ENCODE data around the gene TAGLN3.

TAGLN3 gene

DNA sequence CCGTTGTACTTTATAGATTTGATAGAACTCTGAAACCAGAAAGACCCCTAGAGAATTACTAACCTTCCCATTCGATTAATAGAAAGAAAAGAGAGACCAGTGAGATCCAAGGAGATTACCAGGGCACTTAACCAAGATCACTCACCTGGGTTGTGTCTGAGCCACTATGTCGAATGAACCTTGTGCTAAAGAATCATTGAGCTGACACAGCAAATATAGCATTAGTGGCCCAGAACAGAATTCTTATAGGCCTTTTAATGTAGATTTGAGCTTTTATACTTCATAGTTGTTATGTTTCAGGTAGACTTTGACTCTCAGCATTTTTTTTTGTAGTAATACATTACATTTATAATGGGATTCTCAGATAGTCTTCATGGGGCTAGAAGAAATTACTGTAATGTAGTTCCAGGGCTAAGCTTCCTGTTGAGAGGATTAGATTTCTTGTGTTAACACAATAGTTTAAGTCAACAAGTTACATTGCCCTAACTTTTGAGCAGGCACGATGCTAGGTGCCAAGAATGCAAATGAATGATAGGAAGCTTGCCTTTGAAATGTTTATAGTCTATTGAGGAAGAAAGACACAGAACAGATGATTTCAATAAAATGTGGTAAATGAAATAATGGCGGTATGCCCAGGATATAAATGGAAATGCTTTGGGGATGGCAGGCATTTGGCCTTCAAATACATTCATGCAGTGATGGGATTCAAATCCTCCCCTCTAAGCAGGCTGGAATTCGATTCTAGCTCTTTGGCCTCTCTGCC, 44.3 kb upstream of the TAGLN3 start:
- Mint-ChIP-seq H3K4me1 (peaks cover 21% of the 10 kb centered on the region), H3K9me3 (no peaks in the 10 kb centered on the region), H3K27ac (no peak overlapping the region), H3K27me3 (ENCODE audit: low read depth) (no peaks in the 10 kb centered on the region), H3K36me3 (ENCODE audit: low read depth) (peaks cover 44% of the 10 kb centered on the region), H3K4me3 (no peak overlapping the region)
- TF ChIP-seq, protein P1, sequence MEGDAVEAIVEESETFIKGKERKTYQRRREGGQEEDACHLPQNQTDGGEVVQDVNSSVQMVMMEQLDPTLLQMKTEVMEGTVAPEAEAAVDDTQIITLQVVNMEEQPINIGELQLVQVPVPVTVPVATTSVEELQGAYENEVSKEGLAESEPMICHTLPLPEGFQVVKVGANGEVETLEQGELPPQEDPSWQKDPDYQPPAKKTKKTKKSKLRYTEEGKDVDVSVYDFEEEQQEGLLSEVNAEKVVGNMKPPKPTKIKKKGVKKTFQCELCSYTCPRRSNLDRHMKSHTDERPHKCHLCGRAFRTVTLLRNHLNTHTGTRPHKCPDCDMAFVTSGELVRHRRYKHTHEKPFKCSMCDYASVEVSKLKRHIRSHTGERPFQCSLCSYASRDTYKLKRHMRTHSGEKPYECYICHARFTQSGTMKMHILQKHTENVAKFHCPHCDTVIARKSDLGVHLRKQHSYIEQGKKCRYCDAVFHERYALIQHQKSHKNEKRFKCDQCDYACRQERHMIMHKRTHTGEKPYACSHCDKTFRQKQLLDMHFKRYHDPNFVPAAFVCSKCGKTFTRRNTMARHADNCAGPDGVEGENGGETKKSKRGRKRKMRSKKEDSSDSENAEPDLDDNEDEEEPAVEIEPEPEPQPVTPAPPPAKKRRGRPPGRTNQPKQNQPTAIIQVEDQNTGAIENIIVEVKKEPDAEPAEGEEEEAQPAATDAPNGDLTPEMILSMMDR (IDR thresholded peaks at IDR 0.05; ENCODE audit: unreplicated experiment in 3 of 3): no peak

DNA sequence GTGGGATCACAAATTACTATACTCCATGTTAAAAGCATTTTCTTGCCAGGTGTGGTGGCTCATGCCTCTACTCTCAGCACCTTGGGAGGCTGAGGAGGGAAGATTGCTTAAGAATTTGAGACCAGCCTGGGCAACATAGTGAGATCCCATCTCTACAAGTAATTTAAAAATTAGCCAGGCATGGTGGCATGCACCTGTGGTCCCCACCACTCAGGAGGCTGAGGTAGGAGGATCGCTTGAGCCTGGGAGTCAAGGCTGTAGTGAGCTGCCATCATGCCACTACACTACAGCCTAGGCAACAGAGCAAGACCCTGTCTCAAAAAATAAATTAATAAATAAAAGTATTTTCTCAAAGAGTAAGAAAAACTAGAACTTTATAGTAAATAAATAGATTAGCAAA, 42.8 kb upstream of the TAGLN3 start:
- Mint-ChIP-seq H3K4me1 (peaks cover 21% of the 10 kb centered on the region), H3K9me3 (no peaks in the 10 kb centered on the region), H3K27ac (no peak overlapping the region), H3K27me3 (ENCODE audit: low read depth) (no peaks in the 10 kb centered on the region), H3K36me3 (ENCODE audit: low read depth) (peaks cover 35% of the 10 kb centered on the region), H3K4me3 (no peak overlapping the region)
- TF ChIP-seq, protein P1 (IDR thresholded peaks at IDR 0.05; ENCODE audit: unreplicated experiment in 3 of 3): no peak

DNA sequence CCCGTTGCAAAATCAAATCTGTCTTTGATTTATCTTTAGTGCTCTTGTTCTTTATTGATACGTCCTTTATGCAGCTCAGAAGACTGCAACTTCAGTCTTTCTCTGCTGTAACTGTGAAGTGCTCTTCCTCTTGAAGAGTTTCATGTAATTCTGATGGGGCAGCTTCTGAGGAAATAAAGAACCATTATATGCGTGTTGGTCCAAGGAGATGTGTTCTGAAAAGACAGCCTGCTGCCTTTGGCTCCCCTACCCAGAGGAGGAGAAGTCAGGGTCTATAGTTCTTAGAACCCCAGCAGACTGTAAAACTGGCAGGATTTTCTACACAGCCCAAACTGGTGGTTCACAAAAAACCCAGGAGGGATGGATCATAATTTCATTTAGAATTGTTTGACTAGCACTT, 42.3 kb upstream of the TAGLN3 start:
- Mint-ChIP-seq H3K4me1 (peaks cover 25% of the 10 kb centered on the region), H3K27ac (peak overlapping the region in 2 of 3 experiments; percentile 30 to 37), H3K4me3 (no peak overlapping the region), H3K9me3 (no peaks in the 10 kb centered on the region), H3K36me3 (ENCODE audit: low read depth) (peaks cover 38% of the 10 kb centered on the region), H3K27me3 (ENCODE audit: low read depth) (no peaks in the 10 kb centered on the region)
- TF ChIP-seq, protein P1 (IDR thresholded peaks at IDR 0.05; ENCODE audit: unreplicated experiment in 3 of 3): no peak

DNA sequence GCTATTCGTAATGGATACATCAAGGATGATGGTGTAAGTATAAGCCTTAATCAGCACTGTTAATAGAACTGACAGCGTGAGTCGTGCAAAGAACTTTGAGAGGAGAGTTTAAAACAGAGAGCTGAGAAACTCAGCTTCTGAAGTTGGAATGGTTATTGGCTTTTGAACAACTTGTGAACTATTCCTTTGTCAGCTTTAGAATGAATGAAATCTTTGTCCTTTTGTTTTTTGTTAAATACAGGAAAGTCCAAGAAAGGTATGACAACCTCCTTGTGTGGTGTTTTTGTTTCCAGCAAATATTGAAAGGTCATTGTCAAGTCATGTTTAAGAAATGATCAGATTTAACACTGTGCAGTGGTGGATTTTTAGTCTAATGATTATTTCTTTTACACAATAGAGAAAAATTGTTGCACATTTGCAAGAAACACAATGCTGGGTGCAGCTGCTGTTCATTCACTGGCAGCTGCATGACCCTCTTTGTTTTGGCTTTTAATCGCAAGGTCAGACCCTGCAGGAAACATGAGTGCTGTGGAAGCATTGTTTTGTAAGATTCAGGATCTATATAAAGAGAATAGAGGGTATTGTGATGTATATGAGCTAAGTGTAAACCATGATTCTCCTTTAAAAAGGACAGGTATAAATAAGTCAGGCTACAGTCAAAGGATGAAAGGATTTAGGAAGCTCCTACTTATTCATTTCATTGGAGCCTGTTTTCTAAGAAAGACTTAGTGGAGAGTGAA, 41.6 kb upstream of the TAGLN3 start:
- H3K36me3 Mint-ChIP-seq (ENCODE audit: low read depth): peaks cover 43% of the 10 kb centered on the region
- TF ChIP-seq, protein P1 (IDR thresholded peaks at IDR 0.05; ENCODE audit: unreplicated experiment in 3 of 3): no peak
- peak overlapping the region; percentile 30 to 50 (median 37) for H3K27ac Mint-ChIP-seq
- H3K27me3 Mint-ChIP-seq (ENCODE audit: low read depth): no peaks in the 10 kb centered on the region
- H3K4me1 Mint-ChIP-seq: peaks cover 31% of the 10 kb centered on the region
- H3K9me3 Mint-ChIP-seq: no peaks in the 10 kb centered on the region
- no peak overlapping the region for H3K4me3 Mint-ChIP-seq

DNA sequence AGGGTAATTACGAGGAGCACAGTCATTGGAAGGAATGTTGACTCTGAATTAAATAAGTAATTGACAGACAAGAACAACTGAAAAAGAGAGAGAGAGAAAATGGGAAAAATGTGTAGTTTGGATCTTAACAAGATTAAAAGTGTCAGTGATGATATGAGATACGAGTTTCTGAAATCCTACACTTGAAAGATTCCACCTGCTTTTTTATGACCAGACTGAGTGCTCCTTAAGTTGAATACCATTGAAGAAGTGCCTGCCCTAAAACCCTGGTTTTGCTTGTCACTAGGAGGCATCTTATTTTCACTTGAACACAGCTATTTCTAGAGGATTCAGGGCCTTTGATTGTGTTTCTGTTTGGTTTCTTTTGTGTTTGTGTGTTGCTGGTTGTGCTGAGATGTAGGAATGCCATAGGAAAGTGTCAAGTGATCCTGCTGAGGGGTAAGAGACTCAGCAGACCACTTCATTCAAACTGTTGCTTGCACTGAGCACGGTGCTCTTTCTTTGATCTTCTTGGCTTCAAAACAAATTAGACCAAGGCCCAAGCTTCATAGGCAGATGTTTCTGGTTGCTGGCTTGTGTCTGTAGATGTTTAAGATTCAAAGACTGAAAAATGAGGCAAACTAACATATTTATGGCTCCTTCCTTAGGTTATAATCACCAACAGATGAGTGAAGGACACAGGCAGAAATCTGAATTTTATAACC, 37.1 kb upstream of the TAGLN3 start:
- H3K4me3 Mint-ChIP-seq: no peak overlapping the region
- TF ChIP-seq, protein P1 (IDR thresholded peaks at IDR 0.05; ENCODE audit: unreplicated experiment in 3 of 3): no peak
- H3K36me3 Mint-ChIP-seq (ENCODE audit: low read depth): peaks cover 47% of the 10 kb centered on the region
- no peaks in the 10 kb centered on the region for H3K9me3 Mint-ChIP-seq
- peak overlapping the region; percentile 58 to 97 (median 66) for H3K27ac Mint-ChIP-seq
- H3K27me3 Mint-ChIP-seq (ENCODE audit: low read depth): no peaks in the 10 kb centered on the region
- peaks cover 26% of the 10 kb centered on the region for H3K4me1 Mint-ChIP-seq
